ENCODE measurements around the gene MACROD1.

GRCh38 chr11:63985812-63986155 is 180.1 kb downstream of the MACROD1 start:
- TF ChIP-seq, protein P1, sequence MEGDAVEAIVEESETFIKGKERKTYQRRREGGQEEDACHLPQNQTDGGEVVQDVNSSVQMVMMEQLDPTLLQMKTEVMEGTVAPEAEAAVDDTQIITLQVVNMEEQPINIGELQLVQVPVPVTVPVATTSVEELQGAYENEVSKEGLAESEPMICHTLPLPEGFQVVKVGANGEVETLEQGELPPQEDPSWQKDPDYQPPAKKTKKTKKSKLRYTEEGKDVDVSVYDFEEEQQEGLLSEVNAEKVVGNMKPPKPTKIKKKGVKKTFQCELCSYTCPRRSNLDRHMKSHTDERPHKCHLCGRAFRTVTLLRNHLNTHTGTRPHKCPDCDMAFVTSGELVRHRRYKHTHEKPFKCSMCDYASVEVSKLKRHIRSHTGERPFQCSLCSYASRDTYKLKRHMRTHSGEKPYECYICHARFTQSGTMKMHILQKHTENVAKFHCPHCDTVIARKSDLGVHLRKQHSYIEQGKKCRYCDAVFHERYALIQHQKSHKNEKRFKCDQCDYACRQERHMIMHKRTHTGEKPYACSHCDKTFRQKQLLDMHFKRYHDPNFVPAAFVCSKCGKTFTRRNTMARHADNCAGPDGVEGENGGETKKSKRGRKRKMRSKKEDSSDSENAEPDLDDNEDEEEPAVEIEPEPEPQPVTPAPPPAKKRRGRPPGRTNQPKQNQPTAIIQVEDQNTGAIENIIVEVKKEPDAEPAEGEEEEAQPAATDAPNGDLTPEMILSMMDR (IDR thresholded peaks at IDR 0.05; ENCODE audit: insufficient read depth, low read length, poor library complexity, severe bottlenecking), result no peak
- TF ChIP-seq EZH2phosphoT487 (conservative IDR thresholded peaks at IDR 0.05; ENCODE audit: low read length), result no peak
